Cortex of kidney (tissue), 1 donor: ENCODE measurements around the gene FNDC3B.

ENCODE experiments used
- DNase-seq: peaks from one replicate; lab custom pipeline; 2025; lab: John Stamatoyannopoulos, UW

Gene FNDC3B

DNA sequence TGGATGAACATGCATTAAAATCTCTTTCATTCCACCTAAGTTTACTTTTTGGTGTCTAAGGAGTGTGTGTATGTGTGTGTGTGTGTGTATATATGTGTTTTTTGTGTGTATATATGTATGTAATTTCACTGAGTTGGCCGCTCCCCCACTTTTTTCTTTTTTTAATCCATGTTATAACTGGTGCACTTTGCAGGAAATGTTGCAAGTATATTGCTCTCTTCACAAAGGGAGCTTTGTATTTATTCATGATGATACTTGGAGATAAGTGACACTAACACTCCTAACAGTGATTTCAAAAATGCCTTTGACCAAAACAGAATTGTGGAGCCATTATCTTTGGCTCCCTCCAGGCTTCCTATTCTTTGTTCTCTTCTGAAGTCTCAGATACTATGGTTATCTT, 95.8 kb downstream of the FNDC3B start:
- DNase-seq = no peak

DNA sequence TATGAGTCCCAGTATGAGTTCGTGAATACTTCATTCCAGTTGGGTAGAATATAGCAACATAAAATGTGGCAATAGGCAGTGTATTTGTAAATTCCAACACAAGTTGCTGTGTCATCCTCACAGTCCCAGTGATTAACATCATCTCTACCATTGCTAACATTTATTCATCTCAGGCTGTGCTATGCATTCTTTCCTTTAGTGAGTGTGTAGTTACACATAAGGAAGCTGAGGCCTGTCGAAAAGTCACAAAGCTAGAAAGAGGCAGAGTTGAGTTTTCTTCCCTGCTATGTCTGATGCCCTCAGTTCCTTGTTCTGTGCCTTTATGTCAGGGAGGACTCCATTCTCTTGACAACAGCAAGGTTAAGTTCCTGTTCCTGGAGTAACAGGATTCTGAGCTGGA, 96.4 kb downstream of the FNDC3B start:
- DNase-seq = no peak

DNA sequence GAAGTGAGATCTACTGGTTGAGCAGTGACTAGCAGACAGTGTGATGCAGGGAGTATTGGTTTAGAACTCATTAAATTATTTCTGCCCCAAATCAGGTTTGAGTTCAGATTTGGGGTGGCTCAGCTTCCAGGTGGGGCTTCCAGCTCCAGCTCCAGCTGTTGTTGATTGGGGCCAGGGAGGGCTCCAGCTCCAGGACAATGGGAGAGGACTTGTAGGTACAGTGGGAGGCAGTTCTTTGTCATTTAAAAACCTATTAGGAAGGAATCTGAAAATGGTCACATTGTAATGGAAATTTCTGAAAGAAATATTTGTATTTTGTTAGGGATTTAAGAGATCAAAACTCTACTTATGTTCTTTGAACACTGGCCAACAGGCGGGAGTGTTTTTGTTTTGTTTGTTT, 97.0 kb downstream of the FNDC3B start:
- DNase-seq = no peak

DNA sequence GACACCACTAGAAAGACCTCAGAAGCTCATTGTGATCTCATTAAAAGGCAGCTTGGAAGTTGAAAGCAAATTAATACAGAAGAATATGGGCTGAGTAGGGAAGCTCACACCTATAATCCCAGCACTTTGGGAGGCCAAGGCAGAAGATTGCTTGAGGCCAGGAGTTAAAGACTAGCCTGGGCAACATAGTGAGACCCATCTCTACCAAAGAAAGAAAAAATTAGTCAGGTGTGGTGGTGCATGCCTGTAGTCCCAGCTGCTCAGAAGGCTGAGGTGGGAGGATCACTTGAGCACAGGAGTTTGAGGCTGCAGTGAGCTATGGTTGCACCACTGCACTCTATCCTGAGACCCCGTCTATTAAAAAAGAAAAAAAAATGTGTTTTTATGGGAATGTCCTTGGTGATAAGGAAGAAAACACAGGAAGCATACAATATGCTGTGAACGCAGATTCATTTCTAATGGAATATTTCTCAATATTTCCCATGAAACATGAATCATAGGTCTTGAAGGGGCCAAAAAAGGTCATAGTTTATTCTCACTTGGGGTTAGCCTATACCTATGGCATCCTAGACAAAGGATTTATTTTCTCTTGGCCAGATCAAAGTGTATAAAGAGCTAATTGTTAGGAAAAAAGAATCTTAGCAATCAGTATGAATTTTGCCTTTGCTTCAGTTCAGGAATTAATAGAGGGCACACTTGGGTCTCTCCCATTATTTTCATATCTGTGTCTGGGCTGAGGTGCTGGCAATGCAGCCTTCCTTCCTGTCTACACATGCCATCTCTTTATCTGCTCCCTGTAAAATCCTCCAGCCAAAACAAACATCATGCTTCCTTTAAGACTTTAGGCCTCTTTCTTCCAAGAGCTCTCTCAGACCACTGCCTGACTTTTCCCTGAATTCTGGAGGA, 98.2 kb downstream of the FNDC3B start:
- no peak for DNase-seq

DNA sequence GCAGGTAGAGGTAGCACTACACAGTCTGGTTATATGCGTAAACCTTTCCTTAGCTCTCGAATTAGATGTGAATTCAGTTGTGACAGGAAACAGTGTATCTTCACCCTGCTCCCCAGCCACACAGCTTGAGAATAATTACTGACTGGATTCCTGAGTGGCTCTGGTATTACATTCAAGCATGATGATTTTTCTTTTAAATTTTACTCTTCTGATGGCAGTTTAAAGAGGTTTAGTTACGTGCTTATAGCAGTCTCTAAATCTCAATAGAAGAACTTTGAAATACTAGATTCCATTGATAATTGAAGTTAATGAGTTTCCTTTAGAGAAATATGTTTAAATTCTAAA, 98.8 kb downstream of the FNDC3B start:
- no peak for DNase-seq

DNA sequence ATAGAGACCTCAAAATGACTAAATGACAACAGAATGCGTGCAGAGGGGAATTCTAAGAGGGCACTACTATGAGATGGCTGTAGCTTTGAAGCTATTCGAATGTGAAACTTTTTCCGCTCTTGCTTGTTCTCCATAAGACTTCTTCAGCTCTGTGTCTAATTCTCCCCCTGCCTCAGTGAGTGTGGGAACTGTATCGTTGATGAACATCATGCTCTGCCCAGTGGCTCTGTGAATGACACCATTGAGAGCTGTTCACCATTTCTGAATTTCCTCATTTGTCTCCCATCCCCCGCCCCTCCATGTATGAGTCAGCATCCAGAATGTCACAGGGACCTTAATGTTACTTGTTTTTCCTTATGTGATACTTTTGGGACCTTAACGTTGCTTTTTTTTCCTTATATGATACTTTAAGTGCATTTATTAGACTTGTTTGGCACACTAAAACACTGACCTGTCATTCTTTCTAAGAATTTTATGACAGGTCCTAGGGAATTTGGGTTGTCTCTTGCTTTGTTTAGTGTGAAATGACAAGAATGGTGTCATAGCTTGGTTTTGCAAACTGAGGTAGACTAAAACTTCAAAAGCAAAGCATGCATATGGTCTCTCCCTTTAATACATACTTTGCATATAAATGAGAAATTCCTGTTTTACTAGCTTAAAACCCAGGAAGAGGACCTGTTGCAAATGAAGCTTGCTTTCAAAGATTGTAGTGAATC, 99.6 kb downstream of the FNDC3B start:
- DNase-seq = no peak

DNA sequence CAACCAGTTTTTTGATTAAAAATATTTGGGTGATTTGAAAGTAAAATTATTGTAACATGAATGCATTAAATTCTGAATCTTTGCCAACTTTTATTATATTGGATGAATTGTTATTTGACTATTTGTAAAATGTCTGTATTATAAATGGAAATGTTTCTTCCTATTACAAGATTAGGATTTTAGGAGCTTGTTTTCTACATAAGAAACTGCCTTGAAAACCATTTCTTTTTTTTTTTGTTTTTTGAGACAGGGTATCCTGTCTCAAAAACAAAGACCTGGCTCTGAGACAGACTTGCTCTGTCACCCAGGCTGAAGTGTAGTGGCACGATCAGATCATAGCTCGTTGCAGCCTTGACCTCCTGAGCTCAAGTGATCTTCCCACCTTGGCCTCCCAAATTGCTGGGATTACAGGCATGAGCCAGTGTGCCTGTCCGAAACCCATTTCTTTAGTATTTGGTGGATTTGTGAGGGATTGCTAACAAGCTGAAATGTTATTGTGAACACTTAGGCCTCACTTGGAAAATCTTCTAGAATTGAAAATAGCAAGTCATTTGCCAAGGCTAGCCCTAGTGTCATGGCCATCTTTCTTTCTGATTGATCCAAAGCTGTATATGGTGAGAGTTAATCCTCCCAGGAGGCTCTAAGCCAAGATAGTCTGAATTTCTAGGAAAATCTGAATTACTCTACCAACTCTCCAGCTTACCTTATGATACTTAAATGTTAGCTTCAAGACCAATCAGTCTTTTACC, 100.3 kb downstream of the FNDC3B start:
- DNase-seq = no peak

DNA sequence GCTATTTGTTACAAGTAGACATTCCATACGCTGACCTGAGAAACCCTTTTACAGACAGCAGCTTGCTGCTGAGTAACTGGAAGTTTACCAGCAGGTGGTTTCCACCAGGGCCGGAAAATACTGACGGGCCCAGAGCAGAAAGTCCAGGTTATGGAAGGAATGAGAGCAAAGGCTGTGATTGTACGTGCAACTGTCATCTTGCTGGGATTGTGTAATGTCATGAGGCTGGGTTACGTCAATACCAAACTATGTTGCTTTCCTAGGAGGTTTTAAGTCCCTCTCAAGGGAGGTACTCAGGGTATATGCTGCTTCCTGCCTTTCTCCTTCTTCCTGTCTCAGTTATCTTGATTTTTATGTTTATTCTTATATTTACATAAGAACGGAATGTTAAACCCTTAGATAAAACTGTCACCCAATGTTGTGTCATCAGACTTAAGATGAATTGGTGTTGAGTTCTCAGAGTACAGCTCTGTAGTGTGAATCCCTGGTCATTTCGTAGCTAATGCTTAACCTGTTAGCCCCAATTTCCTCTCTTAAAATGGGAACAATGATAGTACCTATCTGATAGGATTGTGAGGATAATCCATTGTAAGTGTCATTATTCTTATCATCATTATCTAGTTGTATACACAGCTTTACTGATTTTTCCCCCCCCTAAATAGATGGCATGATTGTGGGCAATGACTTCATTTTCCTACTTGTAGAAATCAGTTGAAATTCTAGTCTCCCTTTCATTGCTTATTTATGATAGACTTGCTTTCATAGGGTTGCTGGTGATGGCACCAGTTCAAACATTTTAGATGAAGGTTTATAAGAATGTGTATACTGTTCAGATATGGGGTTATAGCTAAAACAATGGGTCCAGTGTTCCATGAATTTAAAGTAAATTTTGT, 101.4 kb downstream of the FNDC3B start:
- DNase-seq = no peak

DNA sequence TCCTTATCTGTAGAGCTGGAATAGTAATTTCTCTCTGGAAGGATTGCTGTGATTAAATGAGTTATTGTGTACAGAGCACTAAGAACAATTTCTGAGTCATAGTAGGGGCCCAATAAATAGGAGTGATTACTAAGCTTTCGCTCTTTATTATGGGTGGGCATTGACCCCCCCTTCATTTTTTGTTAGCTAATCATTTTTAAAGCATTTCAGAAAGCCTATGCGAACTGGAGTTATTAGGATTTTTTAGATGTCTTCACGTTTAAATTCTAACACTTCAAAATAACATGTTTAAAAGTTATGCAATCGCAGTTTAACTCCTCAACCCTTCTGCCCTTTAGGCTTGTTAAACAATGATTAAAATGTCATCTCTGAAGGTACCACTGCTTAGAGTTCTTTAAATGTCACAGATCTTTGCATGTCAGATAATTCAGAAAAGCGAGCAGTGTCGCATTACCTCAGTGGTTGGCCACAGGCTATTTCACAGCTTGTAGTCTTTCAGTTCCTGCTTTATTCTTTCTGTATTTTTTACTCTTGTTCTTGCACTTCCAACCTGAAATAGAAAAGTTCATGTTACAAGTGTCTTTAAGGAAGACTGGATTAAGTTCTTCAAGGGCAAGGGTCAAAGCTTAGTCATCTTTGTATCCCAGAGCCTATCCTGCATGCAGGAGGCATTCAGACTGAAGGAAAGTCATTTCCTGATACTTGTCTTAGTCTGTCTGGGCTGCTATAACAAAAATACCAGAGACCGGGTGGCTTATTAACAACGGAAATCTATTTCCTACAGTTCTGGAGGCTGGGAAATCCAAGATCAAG, 102.9 kb downstream of the FNDC3B start:
- DNase-seq = no peak

DNA sequence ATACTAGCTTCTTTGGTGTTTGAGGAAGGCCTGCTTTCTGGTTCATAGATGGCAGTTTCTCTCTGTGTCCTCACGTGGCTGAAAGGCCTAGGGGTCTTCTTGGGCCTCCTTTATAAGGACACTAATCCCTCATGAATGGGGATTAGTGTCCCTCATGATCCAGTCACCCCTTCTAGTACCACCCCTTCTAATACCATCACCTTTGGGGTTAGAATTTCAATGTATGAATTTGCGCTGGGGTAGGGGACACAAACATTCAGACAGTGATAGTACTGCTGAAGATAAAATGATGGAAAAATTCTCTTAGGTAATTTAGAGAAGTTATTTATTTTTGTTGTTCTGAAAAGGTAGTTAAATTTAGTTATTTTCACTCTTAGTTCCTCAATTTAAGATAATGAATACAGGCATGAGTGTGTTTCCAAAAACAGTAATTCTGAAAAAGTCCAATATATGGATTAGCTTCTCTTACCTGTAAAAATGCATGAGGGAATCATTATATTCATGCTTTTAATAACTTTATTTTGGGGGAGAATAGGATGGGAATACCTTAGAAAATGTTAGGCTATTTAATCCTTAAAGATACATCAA, 103.6 kb downstream of the FNDC3B start:
- DNase-seq = no peak

DNA sequence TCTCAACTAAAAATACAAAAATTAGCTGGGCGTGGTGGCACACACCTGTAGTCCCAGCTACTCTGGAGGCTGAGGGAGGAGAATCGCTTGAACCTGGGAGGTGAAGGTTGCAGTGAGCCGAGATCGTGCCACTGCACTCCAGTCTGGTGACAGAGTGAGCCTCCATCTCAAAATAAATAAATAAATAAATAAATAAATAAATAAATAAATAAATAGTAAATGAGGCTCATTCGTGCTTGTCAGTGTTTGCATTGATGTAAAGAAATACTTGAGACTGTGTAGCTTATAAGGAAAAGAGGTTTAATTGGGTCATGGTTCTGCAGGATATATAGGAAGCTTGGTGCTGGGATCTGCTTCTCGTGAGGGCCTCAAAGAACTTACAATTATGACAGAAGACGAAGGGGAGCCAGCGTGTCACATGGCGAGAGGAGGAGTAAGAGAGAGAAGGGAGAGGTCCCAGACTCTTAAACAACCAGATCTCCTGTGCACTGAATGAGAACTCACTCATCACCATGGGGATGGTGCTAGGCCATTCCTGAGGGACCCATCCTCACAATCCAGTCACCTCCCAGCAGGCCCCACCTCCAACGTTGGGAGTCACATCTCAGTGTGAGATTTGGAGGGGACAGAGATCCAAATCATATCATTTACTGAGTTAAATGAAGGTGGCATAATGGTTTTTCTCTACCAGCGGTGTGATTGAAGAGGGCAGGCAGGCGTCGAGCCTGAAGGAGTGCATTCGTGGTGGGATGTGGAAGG, 104.5 kb downstream of the FNDC3B start:
- DNase-seq = no peak

DNA sequence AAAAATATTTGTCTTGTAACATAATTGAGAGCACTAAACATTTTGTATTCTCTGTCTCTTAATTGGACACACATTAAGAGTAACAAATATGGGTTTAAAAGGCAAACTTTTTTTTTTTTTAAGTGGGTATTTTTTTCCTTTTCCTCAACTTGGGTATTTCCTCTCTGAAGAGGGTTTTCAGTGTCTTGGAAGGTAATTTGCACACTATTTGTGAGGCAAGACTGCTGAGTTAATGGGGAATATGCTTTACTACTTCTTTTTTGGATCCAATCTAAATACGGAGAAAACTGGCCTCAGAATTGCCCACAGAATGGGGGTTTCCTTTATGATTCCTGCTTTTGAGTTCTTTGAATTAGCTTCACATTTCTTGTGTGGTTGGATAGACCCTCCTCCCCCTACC, 105.2 kb downstream of the FNDC3B start:
- DNase-seq = no peak

DNA sequence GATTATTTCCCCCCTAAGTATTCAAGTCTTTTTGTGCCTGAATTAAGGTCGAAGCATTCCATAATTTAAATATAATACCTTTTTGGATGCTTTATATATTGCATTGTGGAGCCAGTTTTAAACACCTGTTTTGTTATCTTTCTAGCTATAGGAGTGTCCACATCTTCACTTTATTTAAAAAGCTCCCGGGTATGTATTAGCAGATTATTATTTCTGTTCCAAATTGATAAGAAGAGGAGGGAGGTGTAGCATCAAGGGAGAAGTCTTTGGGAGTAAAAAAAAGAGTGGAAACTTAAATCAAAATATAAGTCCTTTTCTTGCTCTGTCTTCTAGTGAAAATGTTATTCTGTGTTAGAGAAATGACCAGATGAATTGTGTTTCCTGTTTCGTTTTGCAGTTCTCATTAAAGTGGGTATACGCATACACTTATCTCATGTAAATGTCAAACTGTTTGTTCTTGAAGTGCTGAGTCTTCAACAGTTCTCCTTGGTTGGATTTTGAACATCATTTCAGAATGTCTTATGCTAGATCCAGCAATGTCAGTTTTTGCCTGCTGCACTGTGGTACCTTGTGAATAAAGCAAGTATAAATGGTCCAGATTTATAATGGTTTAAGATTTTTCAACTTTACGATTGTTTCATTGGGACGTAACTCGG, 105.8 kb downstream of the FNDC3B start:
- no peak for DNase-seq

DNA sequence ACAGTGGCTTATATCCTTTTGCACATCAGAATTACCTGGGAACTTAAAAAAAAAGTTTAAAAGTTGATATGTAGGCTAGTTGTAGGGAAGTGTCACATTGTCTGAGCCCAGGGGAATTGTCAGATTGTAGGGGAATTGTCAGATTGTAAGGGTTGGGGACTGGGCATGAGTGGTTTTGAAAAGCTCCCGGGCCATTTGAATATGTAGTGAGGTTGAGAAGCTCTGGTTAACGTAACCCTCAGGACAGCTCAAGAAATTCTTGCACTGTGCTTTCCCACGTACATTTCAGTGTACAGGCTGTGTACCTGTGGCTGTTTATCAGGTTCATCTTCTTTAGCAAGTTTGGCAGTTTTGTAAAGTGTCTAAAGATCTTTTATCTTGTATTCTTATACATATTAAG, 107.0 kb downstream of the FNDC3B start:
- DNase-seq = no peak

DNA sequence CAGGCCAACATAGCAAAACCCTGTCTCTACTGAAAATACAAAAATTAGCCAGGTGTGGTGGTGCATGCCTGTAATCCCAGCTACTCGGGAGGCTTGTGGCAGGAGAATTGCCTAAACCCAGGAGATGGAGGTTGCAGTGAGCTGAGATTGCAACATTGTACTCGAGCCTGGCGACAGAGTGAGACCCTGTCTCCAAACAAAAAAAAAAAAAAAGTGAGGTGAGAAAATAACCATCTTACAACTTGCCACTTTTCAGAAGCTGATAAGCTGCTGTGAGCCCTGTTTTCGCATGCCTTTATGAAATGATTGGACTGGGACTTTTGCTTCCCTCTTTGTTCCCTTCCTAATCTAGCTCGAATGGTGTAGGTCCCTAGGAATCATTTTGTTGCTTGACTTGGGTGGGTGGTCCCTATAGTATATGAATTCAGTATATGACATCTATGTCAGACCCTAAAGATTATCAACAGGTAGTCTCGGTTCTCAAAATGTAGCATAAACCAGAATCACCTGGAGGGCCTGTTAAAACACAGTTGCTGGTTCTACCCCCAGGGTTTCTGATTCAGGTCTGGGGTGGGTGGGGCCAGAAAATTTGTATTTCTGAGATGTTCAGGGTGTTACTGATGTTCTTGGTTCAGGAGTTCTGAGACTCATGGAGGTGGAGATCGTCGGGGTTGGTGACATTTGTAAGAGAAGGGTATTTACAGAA, 107.9 kb downstream of the FNDC3B start:
- no peak for DNase-seq

DNA sequence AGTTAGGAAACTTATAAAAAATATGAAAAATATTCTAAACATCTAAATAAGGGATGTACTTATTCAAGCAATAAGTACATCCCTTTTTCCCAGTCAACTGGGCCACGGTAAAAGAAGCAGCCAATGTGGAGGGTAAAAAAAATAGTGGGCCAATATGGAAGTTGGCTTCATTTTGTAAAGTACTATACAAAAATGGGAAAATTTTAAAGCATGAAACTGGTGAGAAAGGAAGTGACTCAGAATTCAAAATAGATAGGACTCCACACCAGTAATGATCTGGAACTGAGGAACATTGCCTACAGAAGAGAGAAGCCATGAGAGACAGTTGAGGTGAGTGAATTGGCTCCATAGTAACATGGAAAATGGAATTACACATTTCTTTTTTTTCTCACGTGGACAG, 108.9 kb downstream of the FNDC3B start:
- no peak for DNase-seq

DNA sequence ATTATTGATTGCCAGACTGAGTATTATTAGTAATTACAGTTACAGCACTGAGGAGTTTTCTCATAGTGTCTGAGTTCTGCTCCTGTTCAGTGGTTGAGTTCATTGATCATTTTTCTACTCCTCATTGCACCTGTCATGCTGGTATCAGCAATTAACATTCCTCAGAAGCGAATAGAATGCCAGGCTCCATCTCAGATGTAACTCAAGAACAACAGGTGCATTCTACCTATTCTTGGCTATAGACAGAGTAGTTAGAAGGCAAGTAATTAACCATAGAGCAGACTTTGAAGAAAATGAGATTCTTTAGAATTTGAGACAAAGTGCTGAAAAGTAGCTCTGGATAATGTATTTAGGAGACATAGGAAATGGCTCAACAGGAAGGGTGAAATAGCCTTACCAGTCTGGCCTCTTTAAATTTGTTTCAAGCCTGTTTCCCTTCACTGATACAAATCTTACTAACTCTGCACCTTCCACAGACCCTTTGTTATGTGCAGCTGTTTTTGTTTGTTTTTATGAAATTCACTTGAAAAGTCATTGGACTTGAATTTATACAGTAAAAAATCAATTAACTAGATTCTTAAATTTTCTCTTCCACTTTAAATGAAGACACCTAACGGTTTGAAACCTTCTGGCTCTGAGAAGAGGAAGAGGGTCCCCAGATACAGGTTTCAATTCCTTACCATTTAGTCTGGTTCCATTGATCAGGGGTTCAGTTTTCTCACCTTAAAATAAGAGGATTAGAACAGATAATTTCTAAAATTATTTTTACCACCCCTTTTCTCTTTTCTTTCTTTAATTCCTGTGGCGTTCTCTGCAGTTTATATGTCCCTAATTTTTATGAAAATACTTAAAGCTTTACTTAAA, 109.6 kb downstream of the FNDC3B start:
- no peak for DNase-seq

DNA sequence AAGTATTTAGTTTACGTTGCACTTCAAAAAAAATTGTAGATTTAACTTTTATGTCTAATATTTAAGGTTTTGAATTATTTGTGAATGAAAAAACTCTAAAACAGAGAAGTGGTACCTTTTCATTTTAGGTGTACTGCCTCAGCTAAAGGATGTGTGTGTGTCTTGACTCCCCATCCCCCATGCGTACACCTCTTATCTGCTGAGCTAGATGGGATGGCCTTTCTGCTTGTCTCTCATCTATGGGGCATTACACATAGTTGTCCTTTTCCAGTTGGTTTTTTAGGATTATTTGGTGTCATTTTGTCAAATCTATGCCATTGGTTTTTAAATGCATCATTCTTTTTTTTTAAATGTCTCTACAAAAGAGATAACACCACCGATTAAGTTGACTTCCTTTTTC, 110.9 kb downstream of the FNDC3B start:
- DNase-seq = no peak
